ENCODE results near the gene BIRC3.
"Not testable (repeated sequence)": the region's sequence is repeated elsewhere in the genome, so short reads cannot be mapped to it uniquely, and the experiment has no call there.

DNA sequence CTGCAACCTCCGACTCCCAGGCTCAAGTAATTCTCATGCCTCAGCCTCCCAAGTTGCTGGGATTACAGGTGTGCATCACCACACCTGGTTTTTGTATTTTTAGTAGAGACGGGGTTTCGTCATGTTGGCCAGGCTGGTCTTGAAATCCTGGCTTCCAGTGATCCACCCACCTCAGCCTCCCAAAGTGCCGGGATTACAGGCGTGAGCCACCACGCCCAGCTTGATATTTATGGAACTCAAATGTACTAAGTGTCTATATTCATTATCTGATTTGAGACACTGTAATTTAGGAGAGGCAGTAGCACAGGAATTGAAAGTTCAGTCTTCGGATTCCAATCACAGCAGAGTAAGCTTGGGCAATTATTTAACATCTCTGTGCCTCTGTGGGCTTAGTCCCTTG is 24.0 kb downstream of the BIRC3 start:
- TF ChIP-seq CTCF, POLR2A (IDR thresholded peaks at IDR 0.05): not testable (repeated sequence)

All from testis (tissue), 2 donors.